Kidney epithelial cell (primary cell): ENCODE data around the gene PAK3. TPM values are rescaled to one million over a fixed set of nuclear protein-coding genes. Genes with fewer than 3 reads are reported as not detected.

Experiments
- DNase-seq: peaks from one replicate; pipeline ENCODE4 v3.0.0-alpha.2; 2010; ENCODE audit warnings: low read depth
- H3K27me3 ChIP-seq: 2 replicates; pipeline ENCODE4 v1.6.0; 2011; ENCODE audit warnings: low read length; ENCODE audit not compliant: control insufficient read depth, insufficient read depth
- H3K36me3 ChIP-seq: 2 replicates; pipeline ENCODE4 v1.5.1; 2011; ENCODE audit warnings: low read length; ENCODE audit not compliant: control insufficient read depth, insufficient read depth
- H3K4me3 ChIP-seq: 2 replicates; pipeline ENCODE4 v1.5.1; 2011; ENCODE audit warnings: low read depth, mild to moderate bottlenecking, control low read depth, low read length
- total RNA-seq: library from RNA; depleted of rRNA; stranded (reverse); fragments of >200 nt; gene quantifications from 2 replicates; pipeline ENCODE4 v1.2.3, GENCODE V29; 2015
- TF ChIP-seq, protein P1 (sequence below): IDR thresholded peaks from 2 replicates; pipeline ENCODE4 v1.5.1; 2011; ENCODE audit warnings: mild to moderate bottlenecking, moderate library complexity, low read length, control low read depth, inconsistent platforms; ENCODE audit not compliant: insufficient read depth, poor library complexity, severe bottlenecking

PAK3 gene
- total RNA-seq, 1 donor from 2014 or later = 3.0 TPM

DNA sequence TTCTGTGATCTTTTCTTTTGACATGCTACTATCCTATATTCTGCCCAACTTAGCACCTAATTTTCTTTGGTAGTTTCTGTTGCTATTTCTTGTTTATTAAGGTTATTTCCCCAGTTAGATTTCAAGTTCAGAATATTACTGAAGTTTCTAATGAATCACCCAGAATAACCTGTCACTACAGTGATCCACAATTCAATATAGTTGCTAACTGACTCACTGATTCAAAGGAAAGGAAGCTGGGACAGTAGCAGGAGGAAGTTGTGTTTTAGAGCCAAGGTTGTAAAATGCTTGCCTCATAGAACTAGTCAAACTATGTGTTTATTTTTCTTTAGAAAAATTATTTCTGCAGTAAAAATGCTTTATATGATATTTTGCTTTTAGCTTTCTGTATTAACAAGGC lies 37.4 kb downstream of the PAK3 start:
- Histone ChIP-seq H3K36me3 (no peaks in the 10 kb centered on the region), H3K27me3 (peaks cover 2% of the 10 kb centered on the region), H3K4me3 (no peak overlapping the region)
- DNase-seq = no peak
- TF ChIP-seq, protein P1, sequence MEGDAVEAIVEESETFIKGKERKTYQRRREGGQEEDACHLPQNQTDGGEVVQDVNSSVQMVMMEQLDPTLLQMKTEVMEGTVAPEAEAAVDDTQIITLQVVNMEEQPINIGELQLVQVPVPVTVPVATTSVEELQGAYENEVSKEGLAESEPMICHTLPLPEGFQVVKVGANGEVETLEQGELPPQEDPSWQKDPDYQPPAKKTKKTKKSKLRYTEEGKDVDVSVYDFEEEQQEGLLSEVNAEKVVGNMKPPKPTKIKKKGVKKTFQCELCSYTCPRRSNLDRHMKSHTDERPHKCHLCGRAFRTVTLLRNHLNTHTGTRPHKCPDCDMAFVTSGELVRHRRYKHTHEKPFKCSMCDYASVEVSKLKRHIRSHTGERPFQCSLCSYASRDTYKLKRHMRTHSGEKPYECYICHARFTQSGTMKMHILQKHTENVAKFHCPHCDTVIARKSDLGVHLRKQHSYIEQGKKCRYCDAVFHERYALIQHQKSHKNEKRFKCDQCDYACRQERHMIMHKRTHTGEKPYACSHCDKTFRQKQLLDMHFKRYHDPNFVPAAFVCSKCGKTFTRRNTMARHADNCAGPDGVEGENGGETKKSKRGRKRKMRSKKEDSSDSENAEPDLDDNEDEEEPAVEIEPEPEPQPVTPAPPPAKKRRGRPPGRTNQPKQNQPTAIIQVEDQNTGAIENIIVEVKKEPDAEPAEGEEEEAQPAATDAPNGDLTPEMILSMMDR = no peak

DNA sequence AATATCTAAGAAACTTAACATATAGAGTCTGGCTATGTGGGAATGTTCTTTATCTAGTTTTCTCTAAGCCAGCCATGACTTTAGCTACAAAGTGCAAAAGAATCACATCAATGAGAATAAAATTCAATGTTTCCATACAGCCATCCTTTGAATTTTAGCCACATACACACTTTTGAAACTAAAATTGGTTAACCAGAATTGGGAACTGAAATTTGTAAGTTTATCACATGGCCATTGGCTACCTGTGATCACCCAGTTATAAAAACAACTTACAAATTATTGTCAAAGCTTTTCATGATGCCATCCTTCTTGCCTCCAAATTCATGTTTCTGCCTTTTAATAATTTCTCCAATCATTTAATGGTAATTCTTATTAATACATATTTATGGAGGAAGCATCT lies 49.9 kb downstream of the PAK3 start:
- Histone ChIP-seq H3K4me3 (no peak overlapping the region), H3K36me3 (no peaks in the 10 kb centered on the region), H3K27me3 (peaks cover 3% of the 10 kb centered on the region)
- DNase-seq = no peak
- TF ChIP-seq, protein P1 = no peak

DNA sequence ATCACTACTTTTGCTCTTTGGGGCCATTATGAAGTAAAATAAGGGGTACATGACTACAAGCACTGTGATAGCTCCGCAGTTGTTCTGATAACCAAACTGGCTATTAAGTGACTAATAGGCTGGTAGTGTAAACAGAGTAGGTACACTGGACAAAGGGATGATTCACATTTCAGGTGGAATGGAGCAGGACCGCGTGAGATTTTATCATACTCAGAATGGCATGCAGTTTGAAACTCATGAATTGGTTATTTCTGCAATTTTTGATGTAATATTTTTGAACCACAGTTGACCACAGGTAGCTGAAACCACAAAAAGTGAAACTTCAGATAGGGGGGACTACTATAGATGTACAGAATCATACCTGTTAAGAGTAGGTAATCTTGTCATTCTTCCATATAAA lies 55.8 kb downstream of the PAK3 start:
- no peaks in the 10 kb centered on the region for H3K36me3 ChIP-seq
- TF ChIP-seq, protein P1 = no peak
- no peaks in the 10 kb centered on the region for H3K27me3 ChIP-seq
- no peak for DNase-seq
- H3K4me3 ChIP-seq = no peak overlapping the region

DNA sequence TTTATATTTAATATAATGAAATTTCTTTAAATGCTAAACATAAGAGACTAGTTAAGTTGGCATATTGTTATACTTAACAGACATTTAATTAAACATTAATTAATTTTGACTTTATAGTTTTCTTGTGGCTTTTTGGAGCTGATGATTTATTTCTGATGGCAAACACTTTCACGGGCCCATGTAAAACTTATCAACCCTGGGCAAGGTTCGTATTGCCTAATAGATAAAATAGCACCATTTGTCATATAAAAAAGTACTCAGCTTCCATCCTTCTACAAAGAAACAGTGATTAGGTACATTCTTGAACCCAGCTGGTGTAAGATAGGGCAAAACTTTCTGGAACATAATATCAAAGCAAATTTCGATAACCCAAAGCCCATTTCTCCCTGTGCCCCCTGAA lies 63.2 kb downstream of the PAK3 start:
- Histone ChIP-seq H3K4me3 (no peak overlapping the region), H3K27me3 (no peaks in the 10 kb centered on the region), H3K36me3 (no peaks in the 10 kb centered on the region)
- DNase-seq = no peak
- TF ChIP-seq, protein P1 = no peak

DNA sequence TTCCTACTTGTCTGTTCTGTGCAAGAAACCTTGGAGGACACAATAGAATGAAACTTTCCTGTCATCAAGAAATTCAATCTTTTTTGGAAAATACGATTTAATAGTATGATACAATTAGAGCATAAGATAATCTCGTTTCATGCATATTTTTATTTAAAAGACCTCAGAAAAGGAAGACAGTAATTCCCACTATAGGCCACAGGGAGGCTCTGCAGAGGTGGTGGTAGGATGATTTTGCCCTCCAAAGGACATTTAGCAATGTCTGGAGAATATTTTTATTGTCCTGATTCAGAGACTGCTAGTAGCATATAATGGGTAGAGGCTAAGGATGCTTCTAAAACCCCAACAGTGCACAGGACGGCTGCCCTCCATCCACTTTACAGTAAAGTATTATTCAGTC lies 68.7 kb downstream of the PAK3 start:
- TF ChIP-seq, protein P1 = peak; percentile 16
- H3K27me3 ChIP-seq = no peaks in the 10 kb centered on the region
- H3K4me3 ChIP-seq = no peak overlapping the region
- H3K36me3 ChIP-seq = no peaks in the 10 kb centered on the region
- no peak for DNase-seq

DNA sequence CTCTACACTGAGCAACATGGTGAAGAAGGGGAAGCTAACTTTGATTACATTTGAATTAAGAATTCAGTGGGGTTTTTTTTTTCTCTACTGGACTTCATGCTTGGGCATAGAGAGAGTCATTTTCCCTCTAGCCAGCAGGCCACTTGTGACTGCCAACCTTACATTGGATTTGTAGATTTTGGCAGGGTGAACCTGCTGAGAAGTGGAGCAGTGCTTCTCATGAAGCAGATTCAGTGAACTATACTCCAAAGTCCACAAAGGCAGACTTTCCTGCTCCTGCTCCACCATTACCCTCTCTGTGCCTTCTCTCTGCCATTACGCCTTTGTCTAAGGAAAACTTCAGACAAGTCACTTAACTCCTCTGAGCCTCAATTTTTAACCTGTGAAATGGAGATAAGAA lies 69.9 kb downstream of the PAK3 start:
- Histone ChIP-seq H3K36me3 (no peaks in the 10 kb centered on the region), H3K27me3 (no peaks in the 10 kb centered on the region), H3K4me3 (no peak overlapping the region)
- TF ChIP-seq, protein P1 = no peak
- no peak for DNase-seq
